SU-DHL-6 (cell line): ENCODE results near the gene EFNA4.

Experiments
- CTCF ChIP-seq: fragments of 200-600 bp; sonication (generic); IDR thresholded peaks from one replicate; pipeline ENCODE4 v1.5.1; 2017; ENCODE audit warnings: antibody characterized with exemption, mild to moderate bottlenecking, low read length, moderate library complexity; ENCODE audit not compliant: insufficient read depth, poor library complexity, severe bottlenecking
- EZH2phosphoT487 ChIP-seq: fragments of 200-600 bp; sonication (generic), shearing (Covaris generic); conservative IDR thresholded peaks from 2 replicates; pipeline ENCODE4 v1.6.1; 2018; ENCODE audit warnings: mild to moderate bottlenecking, antibody characterized with exemption, low read length, moderate library complexity, mixed read lengths

GRCh38 chr1:155108296-155108695, 44.8 kb downstream of the EFNA4 start:
- TF ChIP-seq CTCF (no peak), EZH2phosphoT487 (no peak)
